CD4-positive, alpha-beta T cell treated with Interferon alpha-2 for 1 hour (primary cell): ENCODE data around the gene WDR5.
"Not testable (repeated sequence)": the region's sequence is repeated elsewhere in the genome, so short reads cannot be mapped to it uniquely, and the experiment has no call there.

ENCODE experiments used
- DNase-seq, 2 donors: peaks; one replicate each; pipeline ENCODE4 v3.0.0-alpha.2; 2020 to 2022

Gene WDR5

GRCh38 chr9:134135343-134136117 is at the start of gene WDR5:
Gene WDR5 (plus strand): TSS chr9:134136082. CDS start chr9:134139878, 3,796 bp downstream.
- peak; percentile 90 to 94 for DNase-seq

- no peak for DNase-seq
These were observed 47.7 kb upstream of the WDR5 start for GRCh38 chr9:134088063-134088725.

- DNase-seq = no peak
These were observed 45.9 kb upstream of the WDR5 start for GRCh38 chr9:134089972-134090371.

DNA sequence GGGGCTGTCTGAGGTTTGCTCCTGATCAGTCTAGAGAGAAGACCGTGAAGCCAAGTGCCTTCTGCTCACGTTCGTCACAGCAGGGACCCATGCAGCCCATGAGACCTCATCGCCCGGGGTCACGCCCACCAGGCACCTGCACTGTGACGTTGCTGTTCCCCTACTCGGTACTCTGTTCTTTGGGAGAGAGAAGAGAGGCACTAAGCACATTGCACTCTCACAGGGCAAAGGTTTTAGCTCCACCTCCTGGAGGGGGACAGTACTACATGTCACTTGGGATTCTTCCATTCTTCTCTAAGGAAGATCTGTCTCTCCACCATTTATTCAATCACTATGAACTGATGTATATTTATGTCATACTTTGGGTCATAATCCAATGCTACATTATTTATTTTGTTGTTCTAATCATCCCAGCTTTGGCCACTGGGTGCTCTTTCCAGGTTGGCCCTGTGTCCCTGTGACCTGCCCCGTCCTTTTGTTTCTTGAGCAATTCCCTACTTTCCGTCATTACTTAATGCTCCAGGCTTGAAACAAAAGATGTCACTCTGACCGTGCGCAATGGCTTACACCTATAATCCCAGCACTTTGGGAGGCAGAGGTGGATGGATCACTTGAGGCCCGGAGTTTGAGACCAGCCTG is 36.6 kb upstream of the WDR5 start:
- peak; percentile 57 to 69 for DNase-seq

DNA sequence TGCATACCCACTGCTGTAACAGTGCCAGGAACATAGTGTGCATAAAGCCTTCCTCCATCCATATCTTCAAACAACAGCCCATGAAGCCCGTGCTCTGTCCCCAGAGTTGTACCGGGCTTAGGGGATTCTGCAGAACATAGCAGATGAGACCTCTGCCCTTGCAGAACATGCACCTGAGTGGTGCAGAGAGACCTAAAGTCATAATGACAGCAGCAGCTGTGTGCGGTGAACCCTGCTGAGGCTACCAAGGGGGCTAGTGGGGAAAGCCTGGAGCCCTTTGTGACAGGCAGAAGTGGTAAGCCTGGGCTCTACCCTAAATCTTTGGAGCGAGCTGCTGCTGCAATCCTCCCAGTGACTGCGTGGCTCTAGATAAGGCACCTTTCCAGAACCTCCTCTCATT is 35.8 kb upstream of the WDR5 start:
- no peak for DNase-seq

DNA sequence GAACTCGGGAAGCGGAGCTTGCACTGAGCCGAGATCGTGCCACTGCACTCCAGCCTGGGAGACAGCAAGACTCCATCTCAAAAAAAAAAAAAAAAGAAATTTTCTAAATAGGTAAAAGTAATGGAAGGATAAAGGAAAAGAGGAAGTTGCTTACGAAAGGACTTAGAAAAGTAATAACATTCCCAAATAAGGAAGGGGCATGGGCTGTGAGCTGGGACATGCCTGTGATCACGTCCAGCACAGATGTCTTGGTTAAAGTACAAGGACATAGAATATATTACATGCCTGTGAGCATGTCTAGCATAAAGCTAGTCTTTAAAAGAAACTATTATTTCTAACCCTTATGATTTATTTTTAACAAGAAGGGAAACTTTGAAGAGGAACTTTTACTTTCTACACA is 34.7 kb upstream of the WDR5 start:
- DNase-seq = not testable (repeated sequence)

GRCh38 chr9:134101623-134102149 is 34.2 kb upstream of the WDR5 start:
- DNase-seq = no peak

DNA sequence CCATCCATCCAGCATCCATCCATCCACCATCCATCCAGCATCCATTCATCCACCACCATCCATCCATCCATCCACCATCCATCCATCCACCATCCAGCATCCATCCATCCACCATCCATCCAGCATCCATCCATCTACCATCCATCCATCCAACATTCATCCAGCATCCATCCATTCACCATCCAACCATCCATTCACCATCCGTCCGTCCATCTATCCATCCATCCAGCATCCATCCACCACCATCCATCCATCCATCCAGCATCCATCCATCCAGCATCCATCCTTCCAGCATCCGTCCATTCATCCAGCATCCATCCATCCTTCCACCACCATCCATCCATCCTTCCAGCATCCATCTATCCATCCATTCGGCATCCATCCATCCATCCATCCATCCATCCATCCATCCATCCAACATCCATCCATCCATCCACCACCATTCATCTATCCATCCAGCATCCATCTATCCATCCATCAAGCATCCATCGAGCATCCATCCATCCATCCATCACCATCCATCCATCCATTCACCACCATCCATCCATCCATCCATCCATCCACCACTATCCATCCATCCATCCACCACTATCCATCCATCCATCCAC is 32.4 kb upstream of the WDR5 start:
- DNase-seq = no peak

DNA sequence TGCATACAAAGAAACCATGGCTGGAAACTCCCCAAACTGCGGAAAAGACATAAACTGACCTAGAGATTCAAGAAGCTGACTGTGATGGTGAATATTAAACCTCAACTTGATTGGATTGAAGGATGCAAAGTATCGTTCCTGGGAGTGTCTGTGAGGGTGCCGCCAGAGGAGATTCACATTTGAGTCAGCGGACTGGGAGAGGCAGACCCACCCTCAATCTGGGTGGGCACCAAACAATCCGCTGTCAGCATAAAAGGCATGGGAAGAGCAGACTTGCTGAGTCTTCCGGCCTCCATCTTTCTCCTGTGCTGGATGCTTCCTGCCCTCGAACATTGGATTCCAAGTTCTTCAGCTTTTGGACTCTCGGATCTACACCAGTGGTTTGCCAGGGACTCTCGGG is 24.8 kb upstream of the WDR5 start:
- DNase-seq = no peak

DNA sequence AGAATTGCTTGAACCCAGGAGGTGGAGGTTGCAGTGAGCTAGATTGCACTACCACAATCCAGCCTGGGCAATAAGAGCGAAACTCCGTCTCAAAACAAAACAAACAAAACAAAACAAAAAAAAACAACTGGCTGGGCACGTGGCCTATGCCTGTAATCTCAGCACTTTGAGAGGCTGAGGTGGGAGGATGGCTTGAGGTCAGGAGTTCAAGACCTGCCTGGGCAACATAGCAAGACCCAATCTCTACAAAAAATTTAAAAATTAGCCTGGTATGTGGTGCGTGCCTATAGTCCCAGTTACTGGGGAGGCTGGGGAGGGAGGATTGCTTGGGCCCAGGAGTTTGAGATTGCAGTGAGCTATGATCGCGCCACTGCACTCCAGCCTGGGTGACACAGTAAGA is 23.3 kb upstream of the WDR5 start:
- no peak for DNase-seq

DNA sequence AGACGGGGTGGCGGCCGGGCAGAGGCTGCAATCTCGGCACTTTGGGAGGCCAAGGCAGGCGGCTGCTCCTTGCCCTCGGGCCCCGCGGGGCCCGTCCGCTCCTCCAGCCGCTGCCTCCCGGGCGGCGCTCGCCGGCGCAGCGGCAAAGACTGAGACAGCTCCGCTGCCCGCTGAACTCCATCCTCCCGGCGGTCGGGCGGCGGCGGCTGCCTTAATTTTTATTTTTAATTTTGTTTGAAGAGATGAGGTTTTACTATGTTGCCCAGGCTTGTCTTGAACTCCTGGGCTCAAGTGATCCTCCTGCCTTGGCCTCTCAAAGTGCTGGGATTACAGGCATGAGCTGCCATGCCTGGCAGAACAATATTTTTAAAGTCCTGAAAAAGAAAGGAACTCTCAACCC is 16.9 kb upstream of the WDR5 start:
- DNase-seq = not testable (repeated sequence)

- DNase-seq = peak in 1 of 2 donors; percentile 19
These were observed 12.1 kb upstream of the WDR5 start for GRCh38 chr9:134123764-134124128.

DNA sequence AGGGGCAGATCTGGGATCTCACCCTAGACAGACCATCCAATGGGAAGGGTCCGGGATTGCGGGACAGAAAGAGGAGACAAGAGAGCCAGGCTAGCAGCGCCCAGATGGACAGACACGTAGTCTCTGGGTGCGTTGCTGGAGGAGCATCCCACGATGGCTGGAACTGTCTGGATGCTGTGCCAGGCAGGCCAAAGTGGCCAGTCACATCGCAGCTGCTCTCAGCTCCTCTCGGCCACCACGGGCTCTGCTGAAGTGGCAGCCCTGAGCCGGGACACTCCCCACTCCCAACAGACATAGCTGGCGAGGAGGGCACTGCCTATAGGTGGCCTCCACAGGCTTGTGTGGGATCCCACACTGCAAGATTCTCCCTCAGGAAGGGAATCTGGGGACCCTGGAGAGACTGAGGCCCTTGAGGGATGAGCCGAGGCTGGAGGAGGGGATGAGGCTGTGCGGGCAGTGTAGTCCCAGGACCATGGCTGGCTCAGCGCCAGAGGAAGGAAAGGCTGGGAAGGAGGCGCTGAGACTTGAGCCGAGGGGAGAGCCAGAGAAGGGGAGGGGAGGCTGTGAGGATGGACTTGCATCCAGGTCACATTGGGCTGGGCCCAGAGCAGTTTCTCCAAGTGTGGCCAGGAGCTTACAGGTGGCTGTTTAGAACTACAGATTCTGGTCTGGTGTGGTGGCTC is 10.3 kb upstream of the WDR5 start:
- DNase-seq = no peak

DNA sequence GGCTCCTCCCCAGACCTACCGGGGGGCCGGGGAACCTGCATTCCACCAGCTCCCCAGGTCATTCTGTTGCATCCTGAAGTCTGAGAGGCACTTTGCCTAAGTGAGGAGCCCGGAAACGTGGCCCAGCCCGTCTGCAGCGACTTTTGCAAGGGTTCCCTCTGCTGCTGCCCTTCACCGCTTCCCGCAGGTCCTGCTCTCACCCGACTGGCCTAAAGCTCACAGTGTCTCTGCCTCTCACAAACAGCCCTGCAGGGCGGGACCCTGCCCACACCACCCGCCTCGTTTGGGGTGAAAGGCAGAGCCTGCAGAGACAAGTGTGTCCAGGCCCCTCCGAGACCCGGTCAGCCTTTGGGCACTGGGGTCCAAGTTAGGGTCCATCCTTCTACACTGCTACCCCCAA is 9.5 kb upstream of the WDR5 start:
- no peak for DNase-seq

DNA sequence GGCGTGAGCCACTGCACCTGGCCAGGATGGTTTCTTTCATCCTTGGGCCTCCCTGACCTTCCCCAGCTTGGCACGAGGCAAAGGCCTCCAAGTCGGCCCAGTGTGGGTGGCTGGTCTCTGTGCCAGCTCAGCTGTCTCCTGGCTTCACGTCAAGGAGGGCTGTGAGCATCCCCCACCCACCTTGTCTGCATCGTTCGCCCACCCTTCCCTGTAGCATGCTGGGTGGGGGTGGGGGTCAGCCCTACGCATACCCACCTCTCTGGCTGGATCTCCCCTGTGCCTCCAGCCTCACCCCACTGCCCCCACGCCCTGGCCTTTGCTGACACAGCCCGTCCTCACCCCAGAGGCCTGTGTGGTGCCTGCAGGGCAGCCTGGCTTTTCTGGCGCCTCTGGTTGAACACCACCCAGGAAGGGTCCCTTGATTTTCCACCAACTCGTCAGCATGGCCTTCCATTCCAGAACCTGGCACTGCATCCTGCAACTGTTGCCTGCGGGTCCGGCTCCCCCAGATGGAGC is 8.8 kb upstream of the WDR5 start:
- no peak for DNase-seq

GRCh38 chr9:134127616-134128015 is 8.3 kb upstream of the WDR5 start:
- DNase-seq = no peak

DNA sequence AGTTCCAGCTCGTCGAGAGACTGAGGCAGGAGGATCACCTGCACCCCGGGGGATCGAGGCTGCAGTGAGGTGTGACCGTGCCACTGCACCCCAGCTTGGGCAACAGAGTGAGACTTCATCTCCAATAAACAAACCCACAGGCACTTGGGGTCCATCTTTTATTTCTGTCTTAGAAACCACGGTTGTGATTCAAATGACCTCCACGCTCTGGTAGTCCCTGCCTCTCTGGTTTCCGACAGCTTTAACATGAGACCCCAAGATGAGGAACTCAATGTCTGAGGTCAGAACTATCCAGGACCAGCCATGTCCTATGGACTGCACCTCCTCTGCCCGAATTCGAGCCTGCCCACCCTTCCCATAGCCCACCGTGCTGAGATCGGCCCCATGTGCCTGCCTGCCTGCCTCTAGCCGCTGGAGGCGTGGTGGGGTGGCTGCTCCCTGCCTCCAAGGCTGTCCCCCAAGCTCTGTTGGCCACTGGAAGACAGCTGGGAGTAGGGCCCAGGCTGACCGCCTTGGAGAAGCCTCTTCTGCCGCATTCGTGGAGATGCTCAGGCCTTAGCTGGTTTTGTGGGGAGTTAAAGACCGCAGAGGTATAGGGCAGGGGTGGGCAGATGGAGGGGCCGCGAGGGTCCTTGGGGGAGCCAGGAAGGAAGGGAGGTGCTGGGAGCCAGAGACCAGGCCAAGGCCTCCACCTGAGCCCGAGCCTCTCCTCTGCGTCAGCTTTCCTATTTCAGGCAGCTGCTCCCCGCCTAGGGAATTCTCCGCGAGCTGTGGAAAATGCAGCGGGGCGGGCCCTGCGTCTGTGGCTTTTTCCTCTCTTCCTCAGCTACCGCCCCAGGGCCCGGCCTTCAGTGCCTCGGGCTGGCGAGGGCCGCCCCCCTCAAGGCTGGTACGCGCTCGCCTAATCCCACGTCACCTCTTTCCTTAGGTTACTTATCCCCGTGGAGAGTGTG is 6.9 kb upstream of the WDR5 start:
- DNase-seq = no peak

- DNase-seq = no peak
These were observed 5.1 kb upstream of the WDR5 start for GRCh38 chr9:134130503-134131375.

- DNase-seq = no peak
These were observed 4.2 kb upstream of the WDR5 start for GRCh38 chr9:134131471-134132207.
